Loucy (cell line): ENCODE data around the gene SLC35B2.
A peak's percentile ranks its signal among the peaks of the same experiment; 100 is the strongest.

Experiments
- H2AFZ ChIP-seq: fragments of 200-600 bp; sonication (generic); 2 replicates; pipeline ENCODE4 v1.6.0; 2016; ENCODE audit warnings: antibody characterized with exemption, mild to moderate bottlenecking, low read length, moderate library complexity
- H3F3A ChIP-seq: fragments of 200-600 bp; 2 replicates; pipeline ENCODE4 v1.6.0; 2016; ENCODE audit warnings: antibody characterized with exemption, low read depth, mild to moderate bottlenecking
- H3K27me3 ChIP-seq: fragments of 200-600 bp; sonication (generic); 2 replicates; pipeline ENCODE4 v1.6.1; 2014; ENCODE audit warnings: low read length, mild to moderate bottlenecking; ENCODE audit not compliant: insufficient read depth, poor library complexity, severe bottlenecking
- H3K36me3 ChIP-seq: fragments of 200-600 bp; sonication (generic); 2 replicates; pipeline ENCODE4 v1.6.1; 2016; ENCODE audit warnings: low read length; ENCODE audit not compliant: insufficient read depth
- H3K4me1 ChIP-seq: fragments of 200-600 bp; sonication (generic); 2 replicates; pipeline ENCODE4 v1.5.1; 2014; ENCODE audit warnings: low read length, mild to moderate bottlenecking; ENCODE audit not compliant: insufficient read depth, poor library complexity, severe bottlenecking
- H3K4me2 ChIP-seq: fragments of 200-600 bp; sonication (generic); 2 replicates; pipeline ENCODE4 v1.6.0; 2014; ENCODE audit warnings: antibody characterized with exemption, low read length, low read depth, mild to moderate bottlenecking; ENCODE audit not compliant: poor library complexity, severe bottlenecking
- H3K4me3 ChIP-seq: fragments of 200-600 bp; sonication (generic); 2 replicates; pipeline ENCODE4 v1.5.1; 2014; ENCODE audit warnings: low read length, mild to moderate bottlenecking, mixed read lengths; ENCODE audit not compliant: poor library complexity, severe bottlenecking
- H3K79me2 ChIP-seq: fragments of 200-600 bp; sonication (generic); 2 replicates; pipeline ENCODE4 v1.6.1; 2014; ENCODE audit warnings: low read length; ENCODE audit not compliant: insufficient read depth
- H3K9ac ChIP-seq: fragments of 200-600 bp; sonication (generic); 2 replicates; pipeline ENCODE4 v1.6.0; 2014; ENCODE audit warnings: mild to moderate bottlenecking, low read depth, low read length, moderate library complexity; ENCODE audit not compliant: poor library complexity, severe bottlenecking
- H3K9me2 ChIP-seq: fragments of 200-600 bp; sonication (generic); replicated peaks from 2 replicates; pipeline ENCODE4 v1.6.1; 2016; ENCODE audit warnings: low read depth, low read length, mixed read lengths
- H3K9me3 ChIP-seq: fragments of 200-600 bp; sonication (generic); 2 replicates; pipeline ENCODE4 v1.6.1; 2014; ENCODE audit warnings: mild to moderate bottlenecking, antibody characterized with exemption, low read length, low read depth; ENCODE audit not compliant: insufficient read depth
- H4K20me1 ChIP-seq: fragments of 200-600 bp; sonication (generic); 2 replicates; pipeline ENCODE4 v1.6.0; 2014; ENCODE audit warnings: antibody characterized with exemption, low read length, mild to moderate bottlenecking; ENCODE audit not compliant: insufficient read depth, poor library complexity, severe bottlenecking
- CTCF ChIP-seq: fragments of 200-600 bp; sonication (generic); conservative IDR thresholded peaks from 2 replicates; pipeline ENCODE4 v1.5.1; 2014; ENCODE audit warnings: mild to moderate bottlenecking, antibody characterized with exemption, low read length
- EZH2phosphoT487 ChIP-seq: fragments of 200-600 bp; IDR thresholded peaks from 2 replicates; pipeline ENCODE4 v1.6.1; 2018; ENCODE audit warnings: antibody characterized with exemption, mild to moderate bottlenecking, moderate library complexity, borderline replicate concordance

Gene SLC35B2

GRCh38 chr6:44304282-44305199 is 47.2 kb upstream of the SLC35B2 start:
- Histone ChIP-seq H3K79me2 (no peaks in the 10 kb centered on the region), H3K9ac (no peak overlapping the region), H3K4me2 (no peak overlapping the region), H3K9me3 (no peaks in the 10 kb centered on the region), H3K4me3 (no peak overlapping the region), H3K4me1 (no peaks in the 10 kb centered on the region), H4K20me1 (no peaks in the 10 kb centered on the region), H3K27me3 (no peaks in the 10 kb centered on the region), H3F3A (no peaks in the 10 kb centered on the region), H2AFZ (no peak overlapping the region), H3K36me3 (peaks cover 59% of the 10 kb centered on the region; the same call in 1 of the 2 replicates), H3K9me2 (no peaks in the 10 kb centered on the region)
- peak; percentile 81 for TF ChIP-seq CTCF
- TF ChIP-seq EZH2phosphoT487: no peak

GRCh38 chr6:44303842-44304241 is 46.5 kb upstream of the SLC35B2 start:
- no peak overlapping the region for H3K4me3 ChIP-seq
- H2AFZ ChIP-seq: no peak overlapping the region
- H3K9ac ChIP-seq: no peak overlapping the region
- H3F3A ChIP-seq: no peaks in the 10 kb centered on the region
- H3K4me1 ChIP-seq: no peaks in the 10 kb centered on the region
- no peaks in the 10 kb centered on the region for H3K27me3 ChIP-seq
- peaks cover 55% of the 10 kb centered on the region; the same call in 1 of the 2 replicates for H3K36me3 ChIP-seq
- no peaks in the 10 kb centered on the region for H4K20me1 ChIP-seq
- H3K9me2 ChIP-seq: no peaks in the 10 kb centered on the region
- H3K4me2 ChIP-seq: no peak overlapping the region
- TF ChIP-seq CTCF (no peak), EZH2phosphoT487 (no peak)
- no peaks in the 10 kb centered on the region for H3K9me3 ChIP-seq
- H3K79me2 ChIP-seq: no peaks in the 10 kb centered on the region

GRCh38 chr6:44302856-44303255 is 45.5 kb upstream of the SLC35B2 start:
- TF ChIP-seq CTCF: no peak

More at GRCh38 chr6:44302856-44303255, 45.5 kb upstream of the SLC35B2 start:
- Histone ChIP-seq H3K27me3 (no peaks in the 10 kb centered on the region), H3K9ac (no peak overlapping the region), H3K4me2 (no peak overlapping the region), H2AFZ (no peak overlapping the region), H3K9me2 (no peaks in the 10 kb centered on the region), H4K20me1 (no peaks in the 10 kb centered on the region), H3K4me1 (no peaks in the 10 kb centered on the region), H3F3A (no peaks in the 10 kb centered on the region), H3K4me3 (no peak overlapping the region), H3K79me2 (no peaks in the 10 kb centered on the region), H3K36me3 (peaks cover 55% of the 10 kb centered on the region; the same call in 1 of the 2 replicates), H3K9me3 (no peaks in the 10 kb centered on the region)
